ENCODE measurements around the gene RBM20. TPM values are rescaled to one million over a fixed set of nuclear protein-coding genes. Genes with fewer than 3 reads are reported as not detected.

Gene RBM20
- total and polyA plus RNA-seq, 10 of the 15 experiments (the other 5 are each of a cell fraction or from before 2014, with no cell fraction given), result 0.04 to 0.26 (median 0.15) TPM

DNA sequence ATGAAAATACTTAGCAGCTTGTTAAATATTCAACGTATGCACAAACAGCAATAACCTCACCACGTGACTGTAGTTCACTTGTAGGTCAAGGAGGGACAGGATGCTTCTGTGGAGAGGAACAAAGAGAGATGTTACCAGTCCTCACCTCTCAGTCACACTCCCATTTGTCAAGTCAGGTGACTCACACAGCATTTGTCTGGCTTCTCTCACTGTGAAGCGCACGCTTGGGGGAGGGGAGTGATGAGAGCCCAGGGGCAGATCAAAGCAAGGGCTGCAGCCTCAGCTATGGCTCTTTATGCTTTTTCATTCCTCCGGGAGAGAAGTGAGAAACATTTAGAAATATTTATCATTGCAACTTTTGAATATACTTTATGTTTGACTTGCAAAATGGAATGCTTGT lies 2.9 kb upstream of the RBM20 start:
- Histone ChIP-seq H3K27ac (ENCODE audit: control insufficient read depth, insufficient read depth) (no peak overlapping the region), H4K20me1 (ENCODE audit: control insufficient read depth, insufficient read depth) (no peaks in the 10 kb centered on the region), H3K4me1 (ENCODE audit: control insufficient read depth, insufficient read depth, low read length) (peaks cover 4% of the 10 kb centered on the region; the same call in 1 of the 2 replicates), H3K36me3 (ENCODE audit: control insufficient read depth in 2 of 2, insufficient read depth in 2 of 2, low read length in 1 of 2) (no peaks in the 10 kb centered on the region), H3K4me2 (ENCODE audit: control insufficient read depth, insufficient read depth) (no peak overlapping the region), H3K9me3 (replicated peaks; ENCODE audit: control insufficient read depth, insufficient read depth, low read length) (no peaks in the 10 kb centered on the region), H3K9ac (ENCODE audit: control insufficient read depth, insufficient read depth, low read length) (no peak overlapping the region), H3K27me3 (replicated peaks in 1 of 2; ENCODE audit: control insufficient read depth in 2 of 2, insufficient read depth in 2 of 2, low read length in 1 of 2) (peaks cover 10 to 22% of the 10 kb centered on the region in 2 experiments), H3K4me3 (no peak overlapping the region), H3K79me2 (ENCODE audit: control insufficient read depth, insufficient read depth, low read length) (no peaks in the 10 kb centered on the region), H2AFZ (ENCODE audit: control insufficient read depth, low read depth, low read length) (no peak overlapping the region)
- ATAC-seq (peak; percentile 70), FAIRE-seq (peak; percentile 75), DNase-seq (ENCODE audit: low read depth, low spot score) (no peak)
- 9% methylated on average over 5 of the region's 5 CpGs for WGBS (ENCODE audit: insufficient coverage, insufficient replicate concordance, low lambda C conversion rate, missing lambda C conversion rate)
- intact Hi-C loops (cut with micrococcal nuclease; ENCODE audit: unreplicated experiment) (no loop called here), in situ Hi-C loops (cut with MboI) (no loop called here)
- ChIA-PET CTCF (interaction anchor here (1.0 to 1.3 kb wide), 2 partner anchors 16 to 76 kb away, joined by 3 read pairs; no protein-coding TSS in a partner anchor), SMC1A (ENCODE audit: uncharacterized antibody, unreplicated experiment) (interaction anchor here (0.8 to 2.3 kb wide), 7 partner anchors 8 to 39 kb away, joined by 3 to 9 read pairs (median 4); no protein-coding TSS in a partner anchor), POLR2A (interaction anchor here (0.6 kb wide), 1 partner anchor 1394 kb away, joined by 3 read pairs; no protein-coding TSS in a partner anchor), RAD21 (ENCODE audit: unreplicated experiment) (interaction anchor here (1.2 to 1.3 kb wide), 2 partner anchors 25 to 30 kb away, joined by 3 read pairs; no protein-coding TSS in a partner anchor)
- BruUV-seq (replicated peaks), result no TSS peak
- TF ChIP-seq PAX8 (IDR thresholded peaks at IDR 0.05) (no peak), ASH2L (IDR thresholded peaks at IDR 0.05; ENCODE audit: borderline replicate concordance, low read depth) (no peak), EGR1 (IDR thresholded peaks at IDR 0.05; ENCODE audit: borderline replicate concordance in 1 of 2, low read depth in 2 of 2, low read length in 2 of 2) (no peak), SP1 (IDR thresholded peaks at IDR 0.05; ENCODE audit: low read depth, low read length) (no peak), IKZF2 (IDR thresholded peaks at IDR 0.05) (no peak), ZNF384 (IDR thresholded peaks at IDR 0.05; ENCODE audit: borderline replicate concordance, low read depth, low read length) (no peak), RAD51 (IDR thresholded peaks at IDR 0.05) (peak; percentile 86), SMAD1 (IDR thresholded peaks at IDR 0.05; ENCODE audit: low read depth, partially characterized antibody) (no peak), SMAD5 (IDR thresholded peaks at IDR 0.05; ENCODE audit: low read depth) (no peak), MTA3 (IDR thresholded peaks at IDR 0.05; ENCODE audit: borderline replicate concordance, low read length) (no peak), SMARCA5 (IDR thresholded peaks at IDR 0.05) (no peak), GATAD2B (conservative IDR thresholded peaks at IDR 0.05; ENCODE audit: low read depth) (no peak), BHLHE40 (IDR thresholded peaks at IDR 0.05; ENCODE audit: borderline replicate concordance in 1 of 2, low read depth in 2 of 2, low read length in 1 of 2) (peak; percentile 80 to 88), SREBF2 (IDR thresholded peaks at IDR 0.05; ENCODE audit: low read length) (no peak), FOXM1 (IDR thresholded peaks at IDR 0.05; ENCODE audit: low read depth, low read length) (no peak), ZBED1 (IDR thresholded peaks at IDR 0.05; ENCODE audit: borderline replicate concordance) (no peak)
- TF ChIP-seq, protein P1, sequence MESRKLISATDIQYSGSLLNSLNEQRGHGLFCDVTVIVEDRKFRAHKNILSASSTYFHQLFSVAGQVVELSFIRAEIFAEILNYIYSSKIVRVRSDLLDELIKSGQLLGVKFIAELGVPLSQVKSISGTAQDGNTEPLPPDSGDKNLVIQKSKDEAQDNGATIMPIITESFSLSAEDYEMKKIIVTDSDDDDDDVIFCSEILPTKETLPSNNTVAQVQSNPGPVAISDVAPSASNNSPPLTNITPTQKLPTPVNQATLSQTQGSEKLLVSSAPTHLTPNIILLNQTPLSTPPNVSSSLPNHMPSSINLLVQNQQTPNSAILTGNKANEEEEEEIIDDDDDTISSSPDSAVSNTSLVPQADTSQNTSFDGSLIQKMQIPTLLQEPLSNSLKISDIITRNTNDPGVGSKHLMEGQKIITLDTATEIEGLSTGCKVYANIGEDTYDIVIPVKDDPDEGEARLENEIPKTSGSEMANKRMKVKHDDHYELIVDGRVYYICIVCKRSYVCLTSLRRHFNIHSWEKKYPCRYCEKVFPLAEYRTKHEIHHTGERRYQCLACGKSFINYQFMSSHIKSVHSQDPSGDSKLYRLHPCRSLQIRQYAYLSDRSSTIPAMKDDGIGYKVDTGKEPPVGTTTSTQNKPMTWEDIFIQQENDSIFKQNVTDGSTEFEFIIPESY (IDR thresholded peaks at IDR 0.05), result no peak
- TF ChIP-seq, protein P2, sequence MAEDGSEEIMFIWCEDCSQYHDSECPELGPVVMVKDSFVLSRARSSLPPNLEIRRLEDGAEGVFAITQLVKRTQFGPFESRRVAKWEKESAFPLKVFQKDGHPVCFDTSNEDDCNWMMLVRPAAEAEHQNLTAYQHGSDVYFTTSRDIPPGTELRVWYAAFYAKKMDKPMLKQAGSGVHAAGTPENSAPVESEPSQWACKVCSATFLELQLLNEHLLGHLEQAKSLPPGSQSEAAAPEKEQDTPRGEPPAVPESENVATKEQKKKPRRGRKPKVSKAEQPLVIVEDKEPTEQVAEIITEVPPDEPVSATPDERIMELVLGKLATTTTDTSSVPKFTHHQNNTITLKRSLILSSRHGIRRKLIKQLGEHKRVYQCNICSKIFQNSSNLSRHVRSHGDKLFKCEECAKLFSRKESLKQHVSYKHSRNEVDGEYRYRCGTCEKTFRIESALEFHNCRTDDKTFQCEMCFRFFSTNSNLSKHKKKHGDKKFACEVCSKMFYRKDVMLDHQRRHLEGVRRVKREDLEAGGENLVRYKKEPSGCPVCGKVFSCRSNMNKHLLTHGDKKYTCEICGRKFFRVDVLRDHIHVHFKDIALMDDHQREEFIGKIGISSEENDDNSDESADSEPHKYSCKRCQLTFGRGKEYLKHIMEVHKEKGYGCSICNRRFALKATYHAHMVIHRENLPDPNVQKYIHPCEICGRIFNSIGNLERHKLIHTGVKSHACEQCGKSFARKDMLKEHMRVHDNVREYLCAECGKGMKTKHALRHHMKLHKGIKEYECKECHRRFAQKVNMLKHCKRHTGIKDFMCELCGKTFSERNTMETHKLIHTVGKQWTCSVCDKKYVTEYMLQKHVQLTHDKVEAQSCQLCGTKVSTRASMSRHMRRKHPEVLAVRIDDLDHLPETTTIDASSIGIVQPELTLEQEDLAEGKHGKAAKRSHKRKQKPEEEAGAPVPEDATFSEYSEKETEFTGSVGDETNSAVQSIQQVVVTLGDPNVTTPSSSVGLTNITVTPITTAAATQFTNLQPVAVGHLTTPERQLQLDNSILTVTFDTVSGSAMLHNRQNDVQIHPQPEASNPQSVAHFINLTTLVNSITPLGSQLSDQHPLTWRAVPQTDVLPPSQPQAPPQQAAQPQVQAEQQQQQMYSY (CRISPR knock-in tag; IDR thresholded peaks at IDR 0.05), result no peak
- TF ChIP-seq, protein P3, sequence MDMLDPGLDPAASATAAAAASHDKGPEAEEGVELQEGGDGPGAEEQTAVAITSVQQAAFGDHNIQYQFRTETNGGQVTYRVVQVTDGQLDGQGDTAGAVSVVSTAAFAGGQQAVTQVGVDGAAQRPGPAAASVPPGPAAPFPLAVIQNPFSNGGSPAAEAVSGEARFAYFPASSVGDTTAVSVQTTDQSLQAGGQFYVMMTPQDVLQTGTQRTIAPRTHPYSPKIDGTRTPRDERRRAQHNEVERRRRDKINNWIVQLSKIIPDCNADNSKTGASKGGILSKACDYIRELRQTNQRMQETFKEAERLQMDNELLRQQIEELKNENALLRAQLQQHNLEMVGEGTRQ (IDR thresholded peaks at IDR 0.05; ENCODE audit: borderline replicate concordance, low read depth, low read length), result peak; percentile 33; the same call in 1 of the 2 replicates

All from GM12878 (cell line).